ENCODE results near the gene DNAAF1.

DNA sequence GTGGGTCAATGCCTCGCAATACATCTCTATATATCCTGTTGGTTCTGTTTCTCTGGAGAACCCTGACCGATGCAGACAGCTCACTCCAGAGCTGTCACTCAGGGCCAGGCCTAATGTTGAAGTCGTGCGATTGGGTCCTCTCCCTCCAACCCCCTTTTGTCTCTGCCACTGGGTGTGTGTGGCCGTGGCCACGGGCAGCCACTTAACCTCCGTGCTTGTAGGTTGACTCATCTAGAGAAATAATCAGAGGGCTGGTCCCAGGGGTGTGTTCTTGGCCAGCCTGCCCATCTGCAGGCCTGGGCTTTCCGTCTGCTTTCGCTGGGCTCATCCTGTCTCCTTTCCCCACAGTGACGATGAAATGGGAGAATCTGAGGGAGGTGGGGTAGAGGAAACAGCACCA is 53.3 kb downstream of the DNAAF1 start:
- TF ChIP-seq CTCF (tag by site-specific recombination; IDR thresholded peaks at IDR 0.05): no peak
- TF ChIP-seq, protein P1, sequence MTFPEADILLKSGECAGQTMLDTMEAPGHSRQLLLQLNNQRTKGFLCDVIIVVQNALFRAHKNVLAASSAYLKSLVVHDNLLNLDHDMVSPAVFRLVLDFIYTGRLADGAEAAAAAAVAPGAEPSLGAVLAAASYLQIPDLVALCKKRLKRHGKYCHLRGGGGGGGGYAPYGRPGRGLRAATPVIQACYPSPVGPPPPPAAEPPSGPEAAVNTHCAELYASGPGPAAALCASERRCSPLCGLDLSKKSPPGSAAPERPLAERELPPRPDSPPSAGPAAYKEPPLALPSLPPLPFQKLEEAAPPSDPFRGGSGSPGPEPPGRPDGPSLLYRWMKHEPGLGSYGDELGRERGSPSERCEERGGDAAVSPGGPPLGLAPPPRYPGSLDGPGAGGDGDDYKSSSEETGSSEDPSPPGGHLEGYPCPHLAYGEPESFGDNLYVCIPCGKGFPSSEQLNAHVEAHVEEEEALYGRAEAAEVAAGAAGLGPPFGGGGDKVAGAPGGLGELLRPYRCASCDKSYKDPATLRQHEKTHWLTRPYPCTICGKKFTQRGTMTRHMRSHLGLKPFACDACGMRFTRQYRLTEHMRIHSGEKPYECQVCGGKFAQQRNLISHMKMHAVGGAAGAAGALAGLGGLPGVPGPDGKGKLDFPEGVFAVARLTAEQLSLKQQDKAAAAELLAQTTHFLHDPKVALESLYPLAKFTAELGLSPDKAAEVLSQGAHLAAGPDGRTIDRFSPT (tag by site-specific recombination; IDR thresholded peaks at IDR 0.05): no peak
- no peak for TF ChIP-seq FEZF1 (tag by site-specific recombination; IDR thresholded peaks at IDR 0.05)
- no peak for TF ChIP-seq ZEB2 (tag by site-specific recombination; IDR thresholded peaks at IDR 0.05)
- no peak for TF ChIP-seq ZNF558 (tag by site-specific recombination; IDR thresholded peaks at IDR 0.05)
- TF ChIP-seq, protein P2, sequence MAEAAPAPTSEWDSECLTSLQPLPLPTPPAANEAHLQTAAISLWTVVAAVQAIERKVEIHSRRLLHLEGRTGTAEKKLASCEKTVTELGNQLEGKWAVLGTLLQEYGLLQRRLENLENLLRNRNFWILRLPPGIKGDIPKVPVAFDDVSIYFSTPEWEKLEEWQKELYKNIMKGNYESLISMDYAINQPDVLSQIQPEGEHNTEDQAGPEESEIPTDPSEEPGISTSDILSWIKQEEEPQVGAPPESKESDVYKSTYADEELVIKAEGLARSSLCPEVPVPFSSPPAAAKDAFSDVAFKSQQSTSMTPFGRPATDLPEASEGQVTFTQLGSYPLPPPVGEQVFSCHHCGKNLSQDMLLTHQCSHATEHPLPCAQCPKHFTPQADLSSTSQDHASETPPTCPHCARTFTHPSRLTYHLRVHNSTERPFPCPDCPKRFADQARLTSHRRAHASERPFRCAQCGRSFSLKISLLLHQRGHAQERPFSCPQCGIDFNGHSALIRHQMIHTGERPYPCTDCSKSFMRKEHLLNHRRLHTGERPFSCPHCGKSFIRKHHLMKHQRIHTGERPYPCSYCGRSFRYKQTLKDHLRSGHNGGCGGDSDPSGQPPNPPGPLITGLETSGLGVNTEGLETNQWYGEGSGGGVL (tag by site-specific recombination; IDR thresholded peaks at IDR 0.05): no peak
- TF ChIP-seq, protein P3, sequence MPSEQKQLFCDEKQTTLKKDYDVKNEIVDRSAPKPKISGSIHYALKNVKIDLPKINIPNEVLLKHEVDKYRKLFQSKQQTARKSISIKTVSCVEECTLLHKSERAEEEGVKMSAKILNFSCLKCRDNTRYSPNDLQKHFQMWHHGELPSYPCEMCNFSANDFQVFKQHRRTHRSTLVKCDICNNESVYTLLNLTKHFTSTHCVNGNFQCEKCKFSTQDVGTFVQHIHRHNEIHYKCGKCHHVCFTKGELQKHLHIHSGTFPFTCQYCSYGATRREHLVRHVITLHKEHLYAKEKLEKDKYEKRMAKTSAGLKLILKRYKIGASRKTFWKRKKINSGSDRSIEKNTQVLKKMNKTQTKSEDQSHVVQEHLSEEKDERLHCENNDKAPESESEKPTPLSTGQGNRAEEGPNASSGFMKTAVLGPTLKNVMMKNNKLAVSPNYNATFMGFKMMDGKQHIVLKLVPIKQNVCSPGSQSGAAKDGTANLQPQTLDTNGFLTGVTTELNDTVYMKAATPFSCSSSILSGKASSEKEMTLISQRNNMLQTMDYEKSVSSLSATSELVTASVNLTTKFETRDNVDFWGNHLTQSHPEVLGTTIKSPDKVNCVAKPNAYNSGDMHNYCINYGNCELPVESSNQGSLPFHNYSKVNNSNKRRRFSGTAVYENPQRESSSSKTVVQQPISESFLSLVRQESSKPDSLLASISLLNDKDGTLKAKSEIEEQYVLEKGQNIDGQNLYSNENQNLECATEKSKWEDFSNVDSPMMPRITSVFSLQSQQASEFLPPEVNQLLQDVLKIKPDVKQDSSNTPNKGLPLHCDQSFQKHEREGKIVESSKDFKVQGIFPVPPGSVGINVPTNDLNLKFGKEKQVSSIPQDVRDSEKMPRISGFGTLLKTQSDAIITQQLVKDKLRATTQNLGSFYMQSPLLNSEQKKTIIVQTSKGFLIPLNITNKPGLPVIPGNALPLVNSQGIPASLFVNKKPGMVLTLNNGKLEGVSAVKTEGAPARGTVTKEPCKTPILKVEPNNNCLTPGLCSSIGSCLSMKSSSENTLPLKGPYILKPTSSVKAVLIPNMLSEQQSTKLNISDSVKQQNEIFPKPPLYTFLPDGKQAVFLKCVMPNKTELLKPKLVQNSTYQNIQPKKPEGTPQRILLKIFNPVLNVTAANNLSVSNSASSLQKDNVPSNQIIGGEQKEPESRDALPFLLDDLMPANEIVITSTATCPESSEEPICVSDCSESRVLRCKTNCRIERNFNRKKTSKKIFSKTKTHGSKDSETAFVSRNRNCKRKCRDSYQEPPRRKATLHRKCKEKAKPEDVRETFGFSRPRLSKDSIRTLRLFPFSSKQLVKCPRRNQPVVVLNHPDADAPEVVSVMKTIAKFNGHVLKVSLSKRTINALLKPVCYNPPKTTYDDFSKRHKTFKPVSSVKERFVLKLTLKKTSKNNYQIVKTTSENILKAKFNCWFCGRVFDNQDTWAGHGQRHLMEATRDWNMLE (tag by site-specific recombination; conservative IDR thresholded peaks at IDR 0.05; ENCODE audit: low read depth): no peak
- no peak for TF ChIP-seq BCL11A (tag by site-specific recombination; IDR thresholded peaks at IDR 0.05; ENCODE audit: low read depth)
- TF ChIP-seq PBX3 (CRISPR knock-in tag; IDR thresholded peaks at IDR 0.05): no peak
- no peak for TF ChIP-seq MYNN (tag by site-specific recombination; IDR thresholded peaks at IDR 0.05; ENCODE audit: borderline replicate concordance)
- TF ChIP-seq, protein P4, sequence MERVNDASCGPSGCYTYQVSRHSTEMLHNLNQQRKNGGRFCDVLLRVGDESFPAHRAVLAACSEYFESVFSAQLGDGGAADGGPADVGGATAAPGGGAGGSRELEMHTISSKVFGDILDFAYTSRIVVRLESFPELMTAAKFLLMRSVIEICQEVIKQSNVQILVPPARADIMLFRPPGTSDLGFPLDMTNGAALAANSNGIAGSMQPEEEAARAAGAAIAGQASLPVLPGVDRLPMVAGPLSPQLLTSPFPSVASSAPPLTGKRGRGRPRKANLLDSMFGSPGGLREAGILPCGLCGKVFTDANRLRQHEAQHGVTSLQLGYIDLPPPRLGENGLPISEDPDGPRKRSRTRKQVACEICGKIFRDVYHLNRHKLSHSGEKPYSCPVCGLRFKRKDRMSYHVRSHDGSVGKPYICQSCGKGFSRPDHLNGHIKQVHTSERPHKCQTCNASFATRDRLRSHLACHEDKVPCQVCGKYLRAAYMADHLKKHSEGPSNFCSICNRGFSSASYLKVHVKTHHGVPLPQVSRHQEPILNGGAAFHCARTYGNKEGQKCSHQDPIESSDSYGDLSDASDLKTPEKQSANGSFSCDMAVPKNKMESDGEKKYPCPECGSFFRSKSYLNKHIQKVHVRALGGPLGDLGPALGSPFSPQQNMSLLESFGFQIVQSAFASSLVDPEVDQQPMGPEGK (tag by site-specific recombination; IDR thresholded peaks at IDR 0.05): no peak
- TF ChIP-seq ZNF391 (tag by site-specific recombination; IDR thresholded peaks at IDR 0.05; ENCODE audit: borderline replicate concordance, low read depth): no peak
- TF ChIP-seq ZNF354C (tag by site-specific recombination; IDR thresholded peaks at IDR 0.05; ENCODE audit: borderline replicate concordance, low read depth): no peak
